Measurements from ENCODE around the gene AVPR2. TPM values are rescaled to one million over a fixed set of nuclear protein-coding genes. Genes with fewer than 3 reads are reported as not detected.

Gene AVPR2
- total RNA-seq, 1 experiment from 2014 or later, result not detected

DNA sequence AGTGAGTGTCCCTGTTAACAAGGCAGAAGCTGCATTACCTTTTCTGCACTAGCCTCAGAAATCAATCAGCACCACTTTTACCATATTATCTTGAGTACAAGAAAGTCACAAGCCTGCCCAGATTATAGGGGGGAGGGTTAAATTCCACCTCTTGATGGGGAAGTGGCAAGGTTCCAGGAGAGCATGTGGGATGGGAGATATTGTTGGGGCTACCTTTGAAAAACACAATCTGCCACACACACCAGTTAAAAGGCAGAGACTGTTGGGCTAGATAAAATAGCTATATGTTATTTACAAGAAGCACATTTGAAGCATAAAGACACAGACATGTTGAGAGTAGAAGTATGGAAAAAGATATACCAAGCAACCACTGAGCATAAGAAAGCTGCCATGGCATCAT lies 6.6 kb upstream of the AVPR2 start:
- H3K4me2 ChIP-seq (ENCODE audit: low read length), result no peak overlapping the region
- no peak for TF ChIP-seq EZH2phosphoT487 (IDR thresholded peaks at IDR 0.05; ENCODE audit: borderline replicate concordance, low read length)
- no peak overlapping the region for H3K4me3 ChIP-seq (ENCODE audit: low read length)
- no peaks in the 10 kb centered on the region for H3K9me3 ChIP-seq (ENCODE audit: low read length)
- H3K27me3 ChIP-seq (ENCODE audit: low read length), result no peaks in the 10 kb centered on the region
- POLR2A ChIA-PET (ENCODE audit: unreplicated experiment), result no interaction called here
- H3F3A ChIP-seq (ENCODE audit: low read length, unreplicated experiment), result no peaks in the 10 kb centered on the region
- H3K9ac ChIP-seq (ENCODE audit: low read length), result no peak overlapping the region
- H3K4me1 ChIP-seq (ENCODE audit: insufficient read depth, low read length), result peaks cover 9% of the 10 kb centered on the region; the same call in 1 of the 2 replicates
- H2AFZ ChIP-seq (ENCODE audit: low read length), result no peak overlapping the region
- no peak for DNase-seq
- H3K27ac ChIP-seq (ENCODE audit: low read length), result no peak overlapping the region
- no TSS peak for BruUV-seq (replicated peaks)
- CTCF ChIA-PET, result no interaction called here
- no peaks in the 10 kb centered on the region for H3K36me3 ChIP-seq (ENCODE audit: low read depth, low read length)
- H4K20me1 ChIP-seq (ENCODE audit: low read length), result no peaks in the 10 kb centered on the region
- no peaks in the 10 kb centered on the region for H3K9me2 ChIP-seq (replicated peaks; ENCODE audit: low read length)
- no peak for ATAC-seq
- H3K79me2 ChIP-seq (ENCODE audit: low read length), result no peaks in the 10 kb centered on the region
- intact Hi-C loops (cut with micrococcal nuclease), result no loop called here

DNA sequence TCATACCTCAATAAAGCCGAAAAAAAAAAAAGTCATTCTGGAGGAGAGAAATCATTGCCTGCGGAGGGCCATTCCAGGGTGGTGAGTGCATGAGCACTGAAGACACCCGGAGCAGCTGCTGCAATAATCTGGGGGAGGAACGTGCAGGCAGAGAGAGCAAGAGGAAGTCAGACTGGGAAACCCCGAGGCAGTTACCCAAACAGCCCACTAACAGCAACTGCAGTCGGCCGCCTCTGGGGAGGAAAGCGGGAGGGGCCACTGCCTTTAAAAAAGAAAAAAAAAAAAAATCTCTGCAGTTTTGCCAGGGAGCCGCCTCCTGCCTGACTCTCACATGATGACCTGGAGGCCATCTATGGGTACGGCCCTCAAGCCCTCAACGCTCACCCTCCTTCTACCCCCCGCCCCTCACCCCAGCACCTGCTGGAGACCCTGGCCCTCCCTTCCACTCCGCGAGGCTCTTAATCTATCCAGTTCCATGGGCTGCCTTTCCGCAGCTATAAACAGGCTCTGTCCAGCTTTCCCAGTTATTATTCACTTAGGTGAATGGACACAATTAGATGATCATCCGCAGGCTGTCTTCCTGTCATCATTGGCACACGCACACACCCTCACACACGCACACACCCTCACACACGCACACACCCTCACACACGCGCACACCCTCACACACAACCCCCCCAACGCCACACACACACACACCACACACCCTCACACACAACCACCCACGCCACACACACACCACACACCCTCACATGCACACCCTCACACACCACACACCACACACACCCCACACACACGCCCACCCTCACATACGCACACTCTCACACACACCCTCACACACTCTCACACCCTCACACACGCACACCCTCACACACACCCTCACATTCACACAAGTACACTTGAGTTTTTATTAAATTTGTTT lies 3.4 kb upstream of the AVPR2 start:
- TF ChIP-seq, protein P1, sequence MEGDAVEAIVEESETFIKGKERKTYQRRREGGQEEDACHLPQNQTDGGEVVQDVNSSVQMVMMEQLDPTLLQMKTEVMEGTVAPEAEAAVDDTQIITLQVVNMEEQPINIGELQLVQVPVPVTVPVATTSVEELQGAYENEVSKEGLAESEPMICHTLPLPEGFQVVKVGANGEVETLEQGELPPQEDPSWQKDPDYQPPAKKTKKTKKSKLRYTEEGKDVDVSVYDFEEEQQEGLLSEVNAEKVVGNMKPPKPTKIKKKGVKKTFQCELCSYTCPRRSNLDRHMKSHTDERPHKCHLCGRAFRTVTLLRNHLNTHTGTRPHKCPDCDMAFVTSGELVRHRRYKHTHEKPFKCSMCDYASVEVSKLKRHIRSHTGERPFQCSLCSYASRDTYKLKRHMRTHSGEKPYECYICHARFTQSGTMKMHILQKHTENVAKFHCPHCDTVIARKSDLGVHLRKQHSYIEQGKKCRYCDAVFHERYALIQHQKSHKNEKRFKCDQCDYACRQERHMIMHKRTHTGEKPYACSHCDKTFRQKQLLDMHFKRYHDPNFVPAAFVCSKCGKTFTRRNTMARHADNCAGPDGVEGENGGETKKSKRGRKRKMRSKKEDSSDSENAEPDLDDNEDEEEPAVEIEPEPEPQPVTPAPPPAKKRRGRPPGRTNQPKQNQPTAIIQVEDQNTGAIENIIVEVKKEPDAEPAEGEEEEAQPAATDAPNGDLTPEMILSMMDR (conservative IDR thresholded peaks at IDR 0.05; ENCODE audit: low read depth, low read length), result no peak
- no peak for TF ChIP-seq EZH2phosphoT487 (IDR thresholded peaks at IDR 0.05; ENCODE audit: borderline replicate concordance, low read length)
- TF ChIP-seq EZH2 (IDR thresholded peaks at IDR 0.05; ENCODE audit: low read length, unreplicated experiment), result no peak
- Histone ChIP-seq H4K20me1 (ENCODE audit: low read length) (no peaks in the 10 kb centered on the region), H3K27ac (ENCODE audit: low read length) (no peak overlapping the region), H3K9me2 (replicated peaks; ENCODE audit: low read length) (no peaks in the 10 kb centered on the region), H2AFZ (ENCODE audit: low read length) (peak overlapping the region; percentile 9; the same call in 1 of the 2 replicates), H3K9ac (ENCODE audit: low read length) (no peak overlapping the region), H3F3A (ENCODE audit: low read length, unreplicated experiment) (no peaks in the 10 kb centered on the region), H3K9me3 (ENCODE audit: low read length) (no peaks in the 10 kb centered on the region), H3K79me2 (ENCODE audit: low read length) (no peaks in the 10 kb centered on the region), H3K27me3 (ENCODE audit: low read length) (no peaks in the 10 kb centered on the region), H3K4me1 (ENCODE audit: insufficient read depth, low read length) (peaks cover 9% of the 10 kb centered on the region; the same call in 1 of the 2 replicates), H3K36me3 (ENCODE audit: low read depth, low read length) (no peaks in the 10 kb centered on the region), H3K4me3 (ENCODE audit: low read length) (peak overlapping the region; percentile 45; the same call in 1 of the 2 replicates), H3K4me2 (ENCODE audit: low read length) (peak overlapping the region; percentile 64)
- intact Hi-C loops (cut with micrococcal nuclease), result no loop called here
- DNase-seq (peak; percentile 55), ATAC-seq (peak; percentile 73)
- ChIA-PET POLR2A (ENCODE audit: unreplicated experiment) (no interaction called here), CTCF (interaction anchor here (0.6 to 0.7 kb wide), 2 partner anchors 10 to 46 kb away, joined by 5 read pairs; no protein-coding TSS in a partner anchor)
- no TSS peak for BruUV-seq (replicated peaks)

DNA sequence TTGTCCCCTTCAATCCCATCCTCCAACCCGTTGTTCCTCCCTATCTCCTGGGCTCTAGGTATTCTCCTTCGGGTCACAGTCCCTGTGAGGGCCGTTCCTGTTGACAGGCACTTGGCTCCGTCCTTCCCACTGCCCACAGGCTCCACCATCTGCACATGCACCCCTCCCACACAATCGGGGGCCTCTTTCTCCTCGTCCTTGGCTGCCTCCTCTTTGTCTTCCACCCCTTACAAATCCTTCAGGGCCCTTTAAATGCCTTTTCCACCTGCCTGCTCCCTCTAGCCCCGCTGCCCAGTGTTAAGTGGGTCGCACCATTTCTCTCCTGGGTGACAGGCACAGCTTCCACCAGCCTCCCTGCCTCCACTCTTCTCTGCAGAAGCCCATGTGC lies 2.7 kb upstream of the AVPR2 start:
- ATAC-seq, result no peak
- H3K4me2 ChIP-seq (ENCODE audit: low read length), result no peak overlapping the region
- no peaks in the 10 kb centered on the region for H4K20me1 ChIP-seq (ENCODE audit: low read length)
- no peak overlapping the region for H3K27ac ChIP-seq (ENCODE audit: low read length)
- H3K9me3 ChIP-seq (ENCODE audit: low read length), result no peaks in the 10 kb centered on the region
- no peaks in the 10 kb centered on the region for H3K79me2 ChIP-seq (ENCODE audit: low read length)
- peaks cover 9% of the 10 kb centered on the region; the same call in 1 of the 2 replicates for H3K4me1 ChIP-seq (ENCODE audit: insufficient read depth, low read length)
- DNase-seq, result no peak
- intact Hi-C loops (cut with micrococcal nuclease), result no loop called here
- H3F3A ChIP-seq (ENCODE audit: low read length, unreplicated experiment), result no peaks in the 10 kb centered on the region
- CTCF ChIA-PET, result no interaction called here
- no peaks in the 10 kb centered on the region for H3K9me2 ChIP-seq (replicated peaks; ENCODE audit: low read length)
- no peak overlapping the region for H3K4me3 ChIP-seq (ENCODE audit: low read length)
- POLR2A ChIA-PET (ENCODE audit: unreplicated experiment), result no interaction called here
- no peaks in the 10 kb centered on the region for H3K36me3 ChIP-seq (ENCODE audit: low read depth, low read length)
- H2AFZ ChIP-seq (ENCODE audit: low read length), result no peak overlapping the region
- no peak for TF ChIP-seq EZH2 (IDR thresholded peaks at IDR 0.05; ENCODE audit: low read length, unreplicated experiment)
- TF ChIP-seq EZH2phosphoT487 (IDR thresholded peaks at IDR 0.05; ENCODE audit: borderline replicate concordance, low read length), result no peak
- TF ChIP-seq, protein P1 (conservative IDR thresholded peaks at IDR 0.05; ENCODE audit: low read depth, low read length), result no peak
- no peaks in the 10 kb centered on the region for H3K27me3 ChIP-seq (ENCODE audit: low read length)
- no TSS peak for BruUV-seq (replicated peaks)
- H3K9ac ChIP-seq (ENCODE audit: low read length), result no peak overlapping the region
